Mesendoderm (in vitro differentiated cells): ENCODE measurements around the gene COL4A2.

Source experiments
- DNase-seq: peaks from one replicate; pipeline ENCODE4 v3.0.0; 2013
- H2AK5ac ChIP-seq: 2 replicates; pipeline ENCODE4 v1.6.1; 2013; ENCODE audit warnings: low read length, inconsistent platforms
- H2BK120ac ChIP-seq: 2 replicates; pipeline ENCODE4 v1.6.1; 2013; ENCODE audit warnings: low read depth, mild to moderate bottlenecking, low read length, moderate library complexity, mixed read lengths
- H2BK15ac ChIP-seq: replicated peaks from 2 replicates; pipeline ENCODE4 v1.6.1; 2013; ENCODE audit warnings: low read depth, mild to moderate bottlenecking, moderate library complexity
- H2BK5ac ChIP-seq: 2 replicates; pipeline ENCODE4 v1.6.1; 2013; ENCODE audit warnings: low read length, inconsistent platforms
- H3K18ac ChIP-seq: 2 replicates; pipeline ENCODE4 v1.6.1; 2013; ENCODE audit warnings: mild to moderate bottlenecking, low read length, mixed read lengths
- H3K23ac ChIP-seq: one replicate; pipeline ENCODE4 v1.6.1; 2013; ENCODE audit warnings: low read length
- H3K27ac ChIP-seq: 2 replicates; pipeline ENCODE4 v1.5.1; 2013; ENCODE audit warnings: low read depth, mild to moderate bottlenecking, inconsistent platforms, low read length, moderate library complexity
- H3K27me3 ChIP-seq: 2 replicates; pipeline ENCODE4 v1.6.1; 2013; ENCODE audit warnings: low read length, control low read depth, mild to moderate bottlenecking, inconsistent platforms; ENCODE audit not compliant: insufficient read depth, poor library complexity
- H3K36me3 ChIP-seq: 2 replicates; pipeline ENCODE4 v1.6.1; 2013; ENCODE audit warnings: low read length, inconsistent platforms; ENCODE audit not compliant: control insufficient read depth, insufficient read depth
- H3K4ac ChIP-seq: one replicate; pipeline ENCODE4 v1.6.1; 2013; ENCODE audit warnings: low read depth, mild to moderate bottlenecking, low read length, moderate library complexity
- H3K4me1 ChIP-seq: 2 replicates; pipeline ENCODE4 v1.6.1; 2013; ENCODE audit warnings: low read depth, low read length, inconsistent platforms; ENCODE audit not compliant: control insufficient read depth
- H3K4me2 ChIP-seq: 2 replicates; pipeline ENCODE4 v1.6.1; 2013; ENCODE audit warnings: low read length
- H3K4me3 ChIP-seq: 2 replicates; pipeline ENCODE4 v1.5.1; 2013; ENCODE audit warnings: mild to moderate bottlenecking, low read length
- H3K56ac ChIP-seq: one replicate; pipeline ENCODE4 v1.6.1; 2013; ENCODE audit warnings: low read length
- H3K79me1 ChIP-seq: 2 replicates; pipeline ENCODE4 v1.6.1; 2013; ENCODE audit warnings: low read length, inconsistent platforms
- H3K79me2 ChIP-seq: 2 replicates; pipeline ENCODE4 v1.6.1; 2013; ENCODE audit warnings: mild to moderate bottlenecking, low read length; ENCODE audit not compliant: control insufficient read depth, insufficient read depth
- H3K9ac ChIP-seq: 2 replicates; pipeline ENCODE4 v1.6.1; 2013; ENCODE audit warnings: low read length, inconsistent platforms
- H4K5ac ChIP-seq: one replicate; pipeline ENCODE4 v1.6.1; 2013; ENCODE audit warnings: low read length
- H4K8ac ChIP-seq: one replicate; pipeline ENCODE4 v1.6.1; 2013; ENCODE audit warnings: low read depth, mild to moderate bottlenecking, control low read depth, low read length, moderate library complexity
- WGBS: extraction: QIAGEN DNeasy Blood & Tissue Kit; methylation state at CpG from one replicate; pipeline ENCODE4 v1.1.7; 2013; ENCODE audit warnings: low lambda C conversion rate, missing lambda C conversion rate; ENCODE audit not compliant: insufficient coverage; ENCODE audit errors: extremely low coverage; 5-methylcytosine and 5-hydroxymethylcytosine counted together

COL4A2 gene

DNA sequence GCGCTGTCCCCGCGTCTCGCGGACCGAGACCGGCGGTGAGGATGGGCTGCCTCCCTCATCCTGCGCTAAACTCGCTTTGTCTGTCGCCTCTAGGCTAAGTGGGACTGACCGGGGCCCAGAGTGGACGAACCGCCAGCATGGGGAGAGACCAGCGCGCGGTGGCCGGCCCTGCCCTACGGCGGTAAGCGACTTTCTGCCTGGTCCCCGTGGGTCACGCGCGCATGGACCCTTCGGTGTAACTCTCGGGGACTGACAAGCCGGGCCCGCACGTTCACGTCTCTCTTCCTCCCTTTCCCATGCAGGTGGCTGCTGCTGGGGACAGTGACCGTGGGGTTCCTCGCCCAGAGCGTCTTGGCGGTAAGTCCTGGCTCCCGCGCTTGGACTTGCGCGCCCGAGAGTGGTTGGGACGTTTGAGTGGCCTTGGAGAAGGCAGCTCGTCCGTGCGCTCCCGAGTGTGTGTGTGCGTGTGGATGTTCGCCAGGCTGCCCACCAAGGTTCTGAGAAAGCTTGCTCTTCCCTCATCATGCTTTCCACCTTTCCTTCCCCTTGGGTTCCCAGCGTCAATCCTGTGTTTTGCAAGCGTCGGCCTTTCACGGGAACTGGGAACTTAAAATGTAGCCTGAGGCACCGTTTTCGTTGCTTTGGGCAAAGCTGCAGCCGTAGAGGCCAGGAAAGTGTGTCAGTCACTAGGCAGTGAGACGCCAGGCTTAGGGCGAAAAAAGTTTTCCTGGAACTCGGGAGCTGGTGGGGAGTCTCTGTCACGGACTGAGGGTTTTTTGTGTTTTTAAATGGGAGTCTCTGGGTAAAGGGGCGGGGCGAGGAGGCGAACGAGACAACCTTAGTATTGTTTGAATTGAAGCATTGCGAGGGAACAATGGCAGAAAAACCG is 927 bp downstream of the COL4A2 start:
- peak overlapping the region; percentile 81 for H3K9ac ChIP-seq
- H3K27me3 ChIP-seq, result no peaks in the 10 kb centered on the region
- peaks cover 14% of the 10 kb centered on the region for H3K79me1 ChIP-seq
- peak overlapping the region; percentile 93 for H3K56ac ChIP-seq
- H3K4me1 ChIP-seq, result peaks cover 3% of the 10 kb centered on the region
- H2AK5ac ChIP-seq, result no peak overlapping the region
- H2BK120ac ChIP-seq, result no peak overlapping the region
- no CpG with 5 or more reads among the region's 64 CpGs for WGBS
- peaks cover 15% of the 10 kb centered on the region for H3K79me2 ChIP-seq
- H3K4me2 ChIP-seq, result peak overlapping the region; percentile 67
- peak overlapping the region; percentile 63 for H3K4me3 ChIP-seq
- peak overlapping the region; percentile 35 for H2BK5ac ChIP-seq
- H4K8ac ChIP-seq, result no peak overlapping the region
- peak; percentile 70 for DNase-seq
- H4K5ac ChIP-seq, result no peak overlapping the region
- peak overlapping the region; percentile 29 for H3K27ac ChIP-seq
- H3K23ac ChIP-seq, result peak overlapping the region; percentile 69
- H2BK15ac ChIP-seq, result no peak overlapping the region
- no peak overlapping the region for H3K4ac ChIP-seq
- H3K18ac ChIP-seq, result peak overlapping the region; percentile 95
- H3K36me3 ChIP-seq, result no peaks in the 10 kb centered on the region

DNA sequence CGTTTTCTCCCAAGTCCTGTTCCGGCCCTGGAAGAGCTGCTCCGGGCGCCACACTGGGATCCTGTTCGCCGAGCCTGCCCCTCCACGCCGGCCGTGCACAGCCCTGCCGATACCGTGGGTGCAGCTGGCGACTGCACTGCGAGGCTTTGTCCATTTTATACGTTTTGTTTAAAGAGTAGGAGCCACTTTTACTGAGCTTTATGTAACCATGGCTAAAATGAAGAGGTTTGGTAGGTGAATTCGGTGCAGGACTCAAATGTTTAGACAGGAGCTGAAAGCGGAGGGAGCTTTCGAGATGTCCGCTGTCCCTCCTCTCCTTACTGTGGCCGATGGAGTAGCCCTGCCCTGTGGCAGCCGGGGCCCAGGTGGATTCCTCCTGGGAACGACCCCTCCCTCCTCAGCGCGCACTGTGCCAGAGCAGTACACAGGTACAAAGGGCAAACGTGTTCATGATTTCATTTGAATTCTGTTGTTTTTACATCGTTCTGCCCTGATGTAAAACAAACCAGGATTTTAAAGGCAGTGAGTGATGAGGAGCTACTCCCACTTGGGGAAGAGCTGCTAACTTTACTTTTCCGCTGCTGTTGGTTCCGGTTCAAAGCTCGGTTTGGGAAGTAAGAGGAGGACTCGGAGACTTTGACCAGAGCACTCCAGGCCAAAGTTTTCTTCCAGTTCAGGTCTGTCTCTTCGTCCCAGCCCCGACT is 1.7 kb downstream of the COL4A2 start:
- Histone ChIP-seq H3K23ac (no peak overlapping the region), H3K4me2 (peak overlapping the region; percentile 67), H2BK15ac (no peak overlapping the region), H3K27ac (no peak overlapping the region), H2BK5ac (no peak overlapping the region), H3K79me2 (peaks cover 9% of the 10 kb centered on the region), H3K4me1 (peaks cover 3% of the 10 kb centered on the region), H3K27me3 (no peaks in the 10 kb centered on the region), H3K56ac (peak overlapping the region; percentile 93), H3K9ac (peak overlapping the region; percentile 81), H3K18ac (no peak overlapping the region), H3K36me3 (no peaks in the 10 kb centered on the region), H4K8ac (no peak overlapping the region), H3K79me1 (peaks cover 10% of the 10 kb centered on the region), H2BK120ac (no peak overlapping the region), H3K4ac (no peak overlapping the region), H3K4me3 (peak overlapping the region; percentile 36), H2AK5ac (no peak overlapping the region), H4K5ac (no peak overlapping the region)
- peak; percentile 47 for DNase-seq
- WGBS, result no CpG with 5 or more reads among the region's 31 CpGs

DNA sequence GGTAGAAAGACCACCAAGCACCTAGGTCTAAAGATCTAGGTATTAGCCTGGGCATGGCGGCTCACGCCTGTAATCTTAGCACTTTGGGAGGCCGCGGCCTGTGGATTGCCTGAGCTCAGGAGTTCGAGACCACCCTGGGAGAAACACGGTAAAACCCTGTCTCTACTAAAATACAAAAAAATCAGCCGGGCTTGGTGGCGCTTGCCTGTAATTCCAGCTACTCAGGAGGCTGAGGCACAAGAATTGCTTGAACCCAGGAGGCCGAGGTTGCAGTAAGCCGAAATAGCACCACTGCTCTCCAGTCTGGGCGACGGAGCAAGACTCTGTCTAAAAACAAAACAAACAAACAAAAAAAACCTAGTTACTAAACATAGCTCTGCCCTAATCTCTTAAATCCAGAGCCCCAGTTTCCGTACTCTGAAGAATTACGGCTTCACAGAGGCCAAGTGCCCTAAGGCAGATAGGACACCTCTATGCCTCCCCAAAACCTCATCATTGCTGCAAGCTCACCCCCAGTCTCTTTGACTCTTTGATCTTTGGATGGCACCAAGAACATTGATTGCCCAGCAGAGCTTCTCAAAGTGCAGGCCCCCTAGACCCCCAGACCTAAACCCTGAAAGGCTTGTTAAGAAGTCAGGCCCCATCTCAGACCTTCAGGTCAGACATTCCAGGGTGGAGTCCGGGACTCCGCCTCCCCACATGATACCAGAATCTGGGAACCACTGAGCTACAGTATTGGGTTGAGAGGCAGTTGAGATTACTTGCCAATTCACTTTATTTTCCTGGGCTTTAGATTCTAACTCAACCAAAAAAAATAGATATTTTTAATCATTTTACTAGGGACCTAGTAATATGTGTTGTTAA is 2.8 kb downstream of the COL4A2 start:
- peaks cover 13% of the 10 kb centered on the region for H3K79me1 ChIP-seq
- peaks cover 5% of the 10 kb centered on the region for H3K79me2 ChIP-seq
- WGBS, result no CpG with 5 or more reads among the region's 16 CpGs
- no peak overlapping the region for H3K23ac ChIP-seq
- H3K9ac ChIP-seq, result no peak overlapping the region
- no peak overlapping the region for H4K8ac ChIP-seq
- no peak overlapping the region for H3K18ac ChIP-seq
- H3K4ac ChIP-seq, result no peak overlapping the region
- no peak overlapping the region for H3K27ac ChIP-seq
- no peak overlapping the region for H2BK5ac ChIP-seq
- no peak overlapping the region for H3K4me3 ChIP-seq
- H4K5ac ChIP-seq, result no peak overlapping the region
- H2AK5ac ChIP-seq, result no peak overlapping the region
- no peak overlapping the region for H2BK15ac ChIP-seq
- H3K4me2 ChIP-seq, result no peak overlapping the region
- no peaks in the 10 kb centered on the region for H3K36me3 ChIP-seq
- no peaks in the 10 kb centered on the region for H3K27me3 ChIP-seq
- H3K56ac ChIP-seq, result no peak overlapping the region
- no peak for DNase-seq
- H3K4me1 ChIP-seq, result peaks cover 3% of the 10 kb centered on the region
- H2BK120ac ChIP-seq, result no peak overlapping the region

DNA sequence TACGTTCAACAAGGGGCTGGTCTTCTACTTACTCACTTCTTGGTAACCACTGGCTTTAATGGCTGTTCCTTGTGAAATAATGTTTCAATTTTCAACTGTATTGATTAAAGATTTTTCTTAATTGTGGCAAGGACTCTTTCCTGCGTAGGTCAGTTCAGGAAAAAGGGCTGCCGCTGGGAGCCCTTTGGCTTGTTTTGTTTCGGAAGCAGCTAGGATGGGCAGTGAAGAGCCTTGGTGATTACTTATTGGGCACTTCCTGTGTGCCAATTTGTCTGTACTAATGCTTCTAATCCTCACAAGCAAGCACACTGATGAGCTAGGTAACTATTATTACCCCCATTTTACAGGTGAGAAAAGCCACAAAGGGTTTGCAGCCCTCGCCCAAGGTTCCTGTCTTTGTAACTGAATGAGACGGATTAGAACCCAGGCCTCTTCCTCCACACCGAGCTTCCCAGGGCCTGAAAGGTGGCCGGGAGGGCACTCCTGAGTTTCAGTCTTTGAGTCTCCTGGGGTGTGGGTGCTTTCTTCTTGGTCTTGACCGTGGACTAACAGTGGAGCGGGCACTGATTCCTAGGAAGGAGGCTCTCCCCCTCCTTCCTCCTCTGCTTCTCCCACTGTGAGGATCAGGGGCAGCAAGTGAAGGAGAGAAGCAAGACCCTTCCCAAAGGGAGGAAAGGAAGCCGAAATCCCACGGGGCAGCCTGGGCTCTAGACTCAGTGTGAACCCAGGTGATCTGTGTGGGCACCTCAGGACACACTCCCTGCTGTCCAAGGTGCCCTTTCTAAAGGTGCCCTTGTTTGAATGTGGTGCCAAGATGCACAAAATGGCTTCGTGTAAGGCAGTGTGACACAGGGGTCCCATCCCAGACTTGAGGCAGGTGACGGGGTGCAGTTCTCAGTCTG is 3.7 kb downstream of the COL4A2 start:
- Histone ChIP-seq H2BK5ac (no peak overlapping the region), H3K4me3 (no peak overlapping the region), H3K79me2 (peaks cover 2% of the 10 kb centered on the region), H3K27ac (no peak overlapping the region), H4K8ac (no peak overlapping the region), H2AK5ac (no peak overlapping the region), H3K4me2 (no peak overlapping the region), H3K56ac (no peak overlapping the region), H3K23ac (no peak overlapping the region), H4K5ac (no peak overlapping the region), H3K27me3 (no peaks in the 10 kb centered on the region), H3K4ac (no peak overlapping the region), H3K36me3 (no peaks in the 10 kb centered on the region), H3K18ac (no peak overlapping the region), H2BK15ac (no peak overlapping the region), H3K4me1 (no peaks in the 10 kb centered on the region), H3K79me1 (peaks cover 9% of the 10 kb centered on the region), H2BK120ac (no peak overlapping the region), H3K9ac (no peak overlapping the region)
- no peak for DNase-seq
- no CpG with 5 or more reads among the region's 14 CpGs for WGBS
